ENCODE results near the gene ASIC3. TPM values are rescaled to one million over a fixed set of nuclear protein-coding genes. Genes with fewer than 3 reads are reported as not detected.

Gene ASIC3
- polyA plus RNA-seq, 1 donor (not counting 4 experiments of a cell fraction or from before 2014, with no cell fraction given): 0.35 TPM

DNA sequence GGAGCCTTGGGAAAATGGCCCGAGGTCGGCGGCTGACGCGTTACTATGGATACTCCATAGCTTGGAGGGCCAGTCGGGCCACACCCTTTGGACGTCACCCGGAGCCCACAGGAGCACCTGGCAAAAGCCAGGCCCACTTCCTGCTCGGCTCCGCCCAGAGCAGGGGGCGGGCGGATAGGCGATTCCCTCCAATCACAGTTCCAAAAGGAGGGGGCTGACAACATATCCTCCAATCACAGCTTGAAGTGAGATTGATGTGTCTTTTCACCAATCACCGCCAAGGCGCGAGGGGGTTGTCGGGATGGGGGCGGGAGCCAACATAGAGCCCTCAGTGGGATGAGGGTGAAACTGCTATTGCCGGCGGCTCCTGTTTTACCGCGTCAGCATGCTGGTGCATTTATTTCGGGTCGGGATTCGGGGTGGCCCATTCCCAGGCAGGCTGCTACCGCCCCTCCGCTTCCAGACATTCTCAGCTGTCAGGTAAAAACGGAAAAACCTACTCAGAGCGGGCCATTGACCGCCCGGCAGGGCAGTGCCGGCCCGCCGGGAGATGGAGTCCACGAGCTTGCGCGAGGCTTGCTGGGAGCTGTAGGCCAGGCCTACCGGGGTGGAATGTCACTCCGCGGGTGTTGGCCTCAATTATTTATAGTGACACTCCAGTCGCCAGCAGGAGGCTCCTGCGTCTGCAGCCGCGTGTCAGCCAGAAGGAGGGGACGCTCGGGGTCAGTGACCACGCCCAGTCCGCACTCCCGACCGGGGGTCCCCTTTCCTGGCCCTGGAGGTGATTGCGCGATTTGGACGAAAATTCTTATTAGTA, 20.0 kb upstream of the ASIC3 start, which contains the start of gene ABCB8:
TSS of gene ABCB8 (plus strand) at position 320 of the 817 bp plus-strand sequence. CDS start at position 386, 66 bp downstream.
- H3K27ac ChIP-seq (ENCODE audit: control insufficient read depth, insufficient read depth, low read length): peak within 1 kb of the TSS; percentile 97

DNA sequence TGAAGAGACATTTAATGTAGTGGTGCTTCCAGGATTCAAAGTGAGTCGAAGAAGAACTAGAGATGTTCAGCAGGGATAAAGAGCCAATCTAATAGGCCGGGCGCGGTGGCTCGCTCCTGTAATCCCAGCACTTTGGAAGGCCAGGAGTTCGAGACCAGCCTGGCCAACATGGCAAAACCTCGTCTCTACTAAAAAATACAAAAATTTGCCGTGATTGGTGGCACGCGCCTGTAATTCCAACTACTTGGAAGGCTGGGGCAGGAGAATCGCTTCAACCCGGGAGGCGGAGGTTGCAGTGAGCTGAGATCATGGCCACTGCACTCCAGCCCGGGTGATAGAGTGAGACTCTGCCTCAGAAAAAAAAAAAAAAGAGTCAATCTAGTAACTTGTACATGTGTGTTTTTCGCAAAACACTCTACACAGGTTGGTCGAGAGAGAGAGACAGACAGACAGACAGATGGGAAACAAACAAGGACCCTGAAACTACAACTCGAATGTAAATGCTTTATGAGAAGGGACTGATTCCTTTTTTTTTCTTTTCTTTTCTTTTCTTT, 19.3 kb upstream of the ASIC3 start:
- Histone ChIP-seq H4K20me1 (ENCODE audit: control insufficient read depth, extremely low read depth, insufficient read depth, low read length) (no peaks in the 10 kb centered on the region), H3K36me3 (ENCODE audit: control insufficient read depth in 2 of 2, extremely low read depth in 1 of 2, insufficient read depth in 2 of 2, low read length in 2 of 2) (peaks cover 3 to 8% of the 10 kb centered on the region in 2 experiments), H3K79me2 (ENCODE audit: control insufficient read depth, insufficient read depth, low read length) (peaks cover 6% of the 10 kb centered on the region), H3K27ac (ENCODE audit: control insufficient read depth, insufficient read depth, low read length) (peak overlapping the region; percentile 97), H3K4me1 (ENCODE audit: control insufficient read depth, extremely low read depth, insufficient read depth, low read length) (peaks cover 21% of the 10 kb centered on the region), H3K4me3 (ENCODE audit: control insufficient read depth in 2 of 3, extremely low read depth in 1 of 3, insufficient read depth in 2 of 3, low read depth in 1 of 3, low read length in 3 of 3) (peak overlapping the region; percentile 50 to 94 (median 75)), H2AFZ (ENCODE audit: control insufficient read depth, low read length) (peak overlapping the region; percentile 85), H3K9me3 (ENCODE audit: control insufficient read depth, low read depth, low read length) (no peaks in the 10 kb centered on the region), H3K27me3 (ENCODE audit: control insufficient read depth, extremely low read depth, insufficient read depth, low read length) (no peaks in the 10 kb centered on the region), H3K4me2 (ENCODE audit: control insufficient read depth, extremely low read depth, insufficient read depth, low read depth, low read length) (peak overlapping the region; percentile 72), H3K9ac (ENCODE audit: control insufficient read depth, extremely low read depth, insufficient read depth, low read length) (peak overlapping the region; percentile 95), H3K9me1 (ENCODE audit: control insufficient read depth, extremely low read depth, insufficient read depth, low read length) (peaks cover 2% of the 10 kb centered on the region)
- no peak for DNase-seq (ENCODE audit: low read depth, low spot score)
- TF ChIP-seq, protein P1, sequence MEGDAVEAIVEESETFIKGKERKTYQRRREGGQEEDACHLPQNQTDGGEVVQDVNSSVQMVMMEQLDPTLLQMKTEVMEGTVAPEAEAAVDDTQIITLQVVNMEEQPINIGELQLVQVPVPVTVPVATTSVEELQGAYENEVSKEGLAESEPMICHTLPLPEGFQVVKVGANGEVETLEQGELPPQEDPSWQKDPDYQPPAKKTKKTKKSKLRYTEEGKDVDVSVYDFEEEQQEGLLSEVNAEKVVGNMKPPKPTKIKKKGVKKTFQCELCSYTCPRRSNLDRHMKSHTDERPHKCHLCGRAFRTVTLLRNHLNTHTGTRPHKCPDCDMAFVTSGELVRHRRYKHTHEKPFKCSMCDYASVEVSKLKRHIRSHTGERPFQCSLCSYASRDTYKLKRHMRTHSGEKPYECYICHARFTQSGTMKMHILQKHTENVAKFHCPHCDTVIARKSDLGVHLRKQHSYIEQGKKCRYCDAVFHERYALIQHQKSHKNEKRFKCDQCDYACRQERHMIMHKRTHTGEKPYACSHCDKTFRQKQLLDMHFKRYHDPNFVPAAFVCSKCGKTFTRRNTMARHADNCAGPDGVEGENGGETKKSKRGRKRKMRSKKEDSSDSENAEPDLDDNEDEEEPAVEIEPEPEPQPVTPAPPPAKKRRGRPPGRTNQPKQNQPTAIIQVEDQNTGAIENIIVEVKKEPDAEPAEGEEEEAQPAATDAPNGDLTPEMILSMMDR (optimal IDR thresholded peaks at IDR 0.05 in 1 of 3, IDR thresholded peaks at IDR 0.05 in 1 of 3, conservative IDR thresholded peaks at IDR 0.05 in 1 of 3; ENCODE audit: extremely low read depth in 1 of 3, insufficient read depth in 2 of 3, low read length in 3 of 3): no peak
- TF ChIP-seq EZH2 (IDR thresholded peaks at IDR 0.05; ENCODE audit: low read length): no peak
- no peak for FAIRE-seq
- dilution Hi-C loops (cut with MboI; ENCODE audit: extremely low pct_ligation_motif_present, low sequenced_read_pairs): no loop called here

More for the DNA sequence above, 20.0 kb upstream of the ASIC3 start, which contains the start of gene ABCB8:
- H3K9me1 ChIP-seq (ENCODE audit: control insufficient read depth, extremely low read depth, insufficient read depth, low read length): peaks cover 2% of the 10 kb centered on the region
- no peaks in the 10 kb centered on the region for H4K20me1 ChIP-seq (ENCODE audit: control insufficient read depth, extremely low read depth, insufficient read depth, low read length)
- H3K4me2 ChIP-seq (ENCODE audit: control insufficient read depth, extremely low read depth, insufficient read depth, low read depth, low read length): peak within 1 kb of the TSS; percentile 83
- no peak for TF ChIP-seq EZH2 (IDR thresholded peaks at IDR 0.05; ENCODE audit: low read length)
- TF ChIP-seq, protein P1 (optimal IDR thresholded peaks at IDR 0.05 in 1 of 3, IDR thresholded peaks at IDR 0.05 in 1 of 3, conservative IDR thresholded peaks at IDR 0.05 in 1 of 3; ENCODE audit: extremely low read depth in 1 of 3, insufficient read depth in 2 of 3, low read length in 3 of 3): peak; percentile 31 to 56 (median 31)
- peaks cover 21% of the 10 kb centered on the region for H3K4me1 ChIP-seq (ENCODE audit: control insufficient read depth, extremely low read depth, insufficient read depth, low read length)
- H3K79me2 ChIP-seq (ENCODE audit: control insufficient read depth, insufficient read depth, low read length): peaks cover 6% of the 10 kb centered on the region
- no peaks in the 10 kb centered on the region for H3K9me3 ChIP-seq (ENCODE audit: control insufficient read depth, low read depth, low read length)
- H3K27me3 ChIP-seq (ENCODE audit: control insufficient read depth, extremely low read depth, insufficient read depth, low read length): no peaks in the 10 kb centered on the region
- peaks cover 3 to 8% of the 10 kb centered on the region in 2 experiments for H3K36me3 ChIP-seq (ENCODE audit: control insufficient read depth in 2 of 2, extremely low read depth in 1 of 2, insufficient read depth in 2 of 2, low read length in 2 of 2)
- peak; percentile 98 for DNase-seq (ENCODE audit: low read depth, low spot score)
- H2AFZ ChIP-seq (ENCODE audit: control insufficient read depth, low read length): peak within 1 kb of the TSS; percentile 85
- H3K4me3 ChIP-seq (ENCODE audit: control insufficient read depth in 2 of 3, extremely low read depth in 1 of 3, insufficient read depth in 2 of 3, low read depth in 1 of 3, low read length in 3 of 3): peak within 1 kb of the TSS; percentile 50 to 94 (median 75)
- FAIRE-seq: peak; percentile 57
- dilution Hi-C loops (cut with MboI; ENCODE audit: extremely low pct_ligation_motif_present, low sequenced_read_pairs): no loop called here
- H3K9ac ChIP-seq (ENCODE audit: control insufficient read depth, extremely low read depth, insufficient read depth, low read length): peak within 1 kb of the TSS; percentile 95
